NCI-H187 (cell line): ENCODE measurements around the gene PRKAR1A.
"Not testable (repeated sequence)": the region's sequence is repeated elsewhere in the genome, so short reads cannot be mapped to it uniquely, and the experiment has no call there.

Experiments
- DNase-seq, 2 experiments: peaks; one replicate each; lab custom pipeline; 2025; lab: John Stamatoyannopoulos, UW

PRKAR1A gene

GRCh38 chr17:68579194-68579927 lies 67.1 kb downstream of the PRKAR1A start:
- DNase-seq = no peak

DNA sequence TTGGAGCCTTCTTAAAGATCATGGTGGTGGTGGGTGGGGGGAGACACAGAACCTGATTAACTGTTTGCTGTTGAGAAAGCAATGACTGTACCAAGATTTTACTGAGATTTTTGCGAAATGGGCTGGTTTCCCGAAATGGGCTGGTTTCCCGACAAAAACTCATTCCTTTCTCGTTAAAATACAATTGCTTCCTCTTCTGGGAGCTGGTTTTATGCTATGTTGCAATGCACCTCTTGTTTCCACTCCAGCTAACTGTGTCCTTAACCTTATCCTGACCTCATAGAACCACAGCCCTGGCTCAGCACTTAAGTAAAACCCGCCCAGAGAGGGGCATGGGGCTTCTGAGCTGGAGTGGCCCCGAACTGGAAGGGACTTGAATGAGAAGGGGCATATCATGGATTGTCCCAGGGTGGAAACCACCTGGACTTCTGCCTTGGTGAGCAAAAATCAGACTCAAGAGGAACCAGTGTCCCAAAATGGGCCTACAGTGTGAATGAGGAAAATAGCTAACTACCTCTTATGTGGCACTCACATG lies 68.1 kb downstream of the PRKAR1A start:
- DNase-seq = no peak

GRCh38 chr17:68581863-68582645 lies 69.8 kb downstream of the PRKAR1A start:
- no peak for DNase-seq

DNA sequence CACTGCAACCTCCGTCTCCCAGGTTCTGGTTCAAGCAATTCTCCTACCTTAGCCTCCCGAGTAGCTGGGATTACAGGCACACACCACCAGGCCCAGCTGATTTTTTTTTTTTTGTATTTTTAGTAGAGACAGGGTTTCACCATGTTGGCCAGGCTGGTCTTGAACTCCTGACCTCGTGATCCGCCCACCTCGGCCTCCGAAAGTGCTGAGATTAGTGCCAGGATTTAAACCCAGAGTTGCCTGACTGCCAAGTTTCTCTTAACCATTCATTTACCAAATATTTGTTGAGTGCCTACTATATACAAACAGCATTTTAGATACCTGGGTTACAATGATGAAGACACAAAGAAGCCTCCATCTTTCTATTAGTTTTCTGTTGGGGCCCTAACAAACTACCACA lies 70.6 kb downstream of the PRKAR1A start:
- DNase-seq = not testable (repeated sequence)

DNA sequence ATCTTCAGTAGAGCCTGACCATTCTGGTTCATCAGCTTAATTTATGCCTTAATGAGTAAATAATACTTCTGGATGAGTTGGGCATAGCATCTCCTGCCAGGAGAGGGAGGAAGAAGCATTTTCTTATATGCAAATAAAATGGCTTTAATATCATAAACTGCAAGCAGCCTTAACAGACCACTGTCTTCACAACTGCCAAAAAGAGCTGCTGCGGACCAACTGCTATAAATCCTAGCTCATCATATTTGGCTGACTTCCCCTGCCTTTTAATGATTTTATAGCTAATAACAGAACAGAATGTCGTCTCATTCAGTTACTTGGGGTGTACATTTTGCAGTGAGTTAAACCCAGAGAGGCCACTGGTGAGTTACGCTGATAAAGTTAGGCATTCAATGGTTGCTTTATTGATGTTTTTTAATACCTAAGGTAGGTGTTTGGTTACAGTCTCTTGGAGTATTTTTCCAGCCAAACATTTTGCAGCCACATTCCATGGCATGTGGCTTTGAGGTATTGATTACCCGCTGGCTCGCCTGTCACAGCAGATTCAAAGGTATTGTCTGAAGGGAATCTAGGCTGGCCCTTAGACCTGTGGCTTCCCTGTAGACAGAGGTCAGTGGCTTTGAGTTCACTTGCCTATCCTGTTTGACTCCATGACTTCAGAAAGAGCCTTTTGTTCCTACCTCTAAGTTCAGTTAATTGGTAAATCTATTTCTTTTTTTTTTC lies 72.5 kb downstream of the PRKAR1A start:
- DNase-seq = no peak

DNA sequence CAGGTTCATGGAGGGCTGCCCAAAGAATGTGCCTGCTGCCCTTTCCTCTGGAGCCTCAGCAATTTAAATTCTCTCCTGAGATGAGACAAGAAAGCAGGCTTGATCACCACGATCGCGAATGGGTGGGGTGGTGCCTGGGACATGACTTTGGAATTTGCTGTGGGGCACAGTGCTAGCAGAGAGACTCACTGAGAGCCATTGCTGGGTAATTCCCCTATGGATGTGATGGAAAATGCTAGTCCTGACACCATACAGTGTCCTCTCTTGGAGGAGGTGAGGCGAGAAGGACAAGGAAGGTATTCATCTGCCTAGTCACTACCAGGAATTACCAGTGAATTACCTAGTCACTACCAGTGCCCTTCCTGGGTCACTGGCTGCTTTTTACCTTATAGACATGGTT lies 73.4 kb downstream of the PRKAR1A start:
- no peak for DNase-seq

DNA sequence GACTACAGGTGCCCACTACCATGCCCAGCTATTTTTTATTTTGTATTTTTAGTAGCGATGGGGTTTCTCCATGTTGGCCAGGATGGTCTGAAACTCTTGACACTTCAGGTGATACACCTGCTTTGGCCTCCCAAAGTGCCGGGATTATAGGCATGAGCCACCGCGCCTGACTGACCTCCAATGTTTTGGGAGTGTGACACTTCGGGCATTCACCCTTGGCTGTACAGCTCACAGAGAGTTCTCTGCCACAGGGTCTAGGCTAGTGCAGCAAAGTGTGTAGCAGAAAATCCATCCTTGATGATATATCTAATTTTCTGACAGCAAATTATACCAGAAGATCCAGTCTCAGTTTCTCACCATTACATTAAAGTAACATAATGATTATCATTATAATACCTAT lies 74.8 kb downstream of the PRKAR1A start:
- no peak for DNase-seq

- no peak for DNase-seq
Measured at GRCh38 chr17:68587847-68588246, 75.6 kb downstream of the PRKAR1A start.

- DNase-seq = no peak
Measured at GRCh38 chr17:68588362-68588761, 76.1 kb downstream of the PRKAR1A start.

GRCh38 chr17:68589086-68589485 lies 76.9 kb downstream of the PRKAR1A start:
- no peak for DNase-seq

- DNase-seq = no peak
Measured at GRCh38 chr17:68591583-68591982, 79.4 kb downstream of the PRKAR1A start.

GRCh38 chr17:68592009-68592408 lies 79.8 kb downstream of the PRKAR1A start:
- no peak for DNase-seq

GRCh38 chr17:68592682-68593641 lies 80.7 kb downstream of the PRKAR1A start:
- no peak for DNase-seq

GRCh38 chr17:68594552-68594951 lies 82.3 kb downstream of the PRKAR1A start:
- no peak for DNase-seq

DNA sequence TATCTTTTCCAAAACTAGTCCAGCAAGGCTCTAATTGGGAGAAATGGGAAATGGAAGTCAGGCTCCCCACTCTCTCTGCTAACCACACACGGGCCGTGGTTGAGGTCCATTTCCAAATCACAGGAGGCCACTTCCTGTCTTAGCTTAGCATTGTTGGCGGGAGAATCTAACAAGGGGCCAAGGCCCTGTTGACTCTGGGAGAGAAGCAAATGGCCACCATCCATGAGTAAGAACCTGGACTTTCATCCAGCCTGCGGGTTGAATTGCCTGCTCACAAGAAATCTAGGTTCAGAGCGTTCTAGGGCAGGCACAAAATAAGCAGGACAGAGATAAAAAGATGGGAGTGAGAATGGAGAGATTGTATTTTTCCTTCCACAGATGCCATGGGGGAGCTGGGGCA lies 83.3 kb downstream of the PRKAR1A start:
- DNase-seq = no peak

DNA sequence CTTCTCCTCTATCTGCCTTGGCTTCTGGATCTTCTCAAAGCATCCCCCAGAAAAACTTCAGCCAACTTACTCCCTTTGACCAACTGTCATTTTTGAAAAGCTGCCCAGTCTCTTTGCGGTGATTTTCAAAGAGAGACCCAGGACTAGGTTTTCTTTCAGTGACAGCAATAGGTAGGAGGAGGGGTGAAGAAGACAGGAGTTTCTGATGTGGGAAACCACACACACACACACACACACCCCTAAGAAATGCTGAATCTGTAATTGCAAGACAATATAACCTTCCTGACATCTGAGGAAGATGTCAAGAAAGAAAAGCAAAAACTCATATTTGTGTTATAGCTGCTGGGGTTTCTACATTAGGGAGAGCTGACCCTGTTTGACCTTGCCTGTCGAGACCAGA lies 83.8 kb downstream of the PRKAR1A start:
- no peak for DNase-seq

- DNase-seq = no peak
Measured at GRCh38 chr17:68596411-68596945, 84.2 kb downstream of the PRKAR1A start.

- no peak for DNase-seq
Measured at GRCh38 chr17:68598074-68598473, 85.8 kb downstream of the PRKAR1A start.

- DNase-seq = no peak
Measured at GRCh38 chr17:68598545-68598961, 86.3 kb downstream of the PRKAR1A start.

- DNase-seq = no peak
Measured at GRCh38 chr17:68599091-68599490, 86.9 kb downstream of the PRKAR1A start.

GRCh38 chr17:68599552-68600066 lies 87.4 kb downstream of the PRKAR1A start:
- no peak for DNase-seq
